Lower lobe of right lung (tissue), 2 donors: ENCODE measurements around the gene SELENOO. TPM values are rescaled to one million over a fixed set of nuclear protein-coding genes. Genes with fewer than 3 reads are reported as not detected.

Experiments
- ATAC-seq, 2 donors: fragments of 200-7000 bp; cut with Tn5 transposase; one replicate each; pipeline ENCODE4 v1.9.1; 2020 to 2022; ENCODE audit warnings: mild to moderate bottlenecking in 2 of 2, moderate library complexity in 2 of 2
- DNase-seq: peaks from one replicate; pipeline ENCODE4 v3.0.0-alpha.2; 2020
- H3K27ac ChIP-seq: fragments of 200-600 bp; one replicate; pipeline ENCODE4 v1.8.0; 2022
- H3K27me3 ChIP-seq: fragments of 200-600 bp; one replicate; pipeline ENCODE4 v1.8.0; 2022; ENCODE audit warnings: low read depth
- H3K36me3 ChIP-seq: fragments of 200-600 bp; one replicate; pipeline ENCODE4 v1.8.0; 2022; ENCODE audit warnings: mild to moderate bottlenecking
- H3K4me1 ChIP-seq: fragments of 200-600 bp; one replicate; pipeline ENCODE4 v1.8.0; 2022
- H3K4me3 ChIP-seq: fragments of 200-600 bp; one replicate; pipeline ENCODE4 v1.8.0; 2022; ENCODE audit warnings: mild to moderate bottlenecking
- H3K9me3 ChIP-seq: fragments of 200-600 bp; one replicate; pipeline ENCODE4 v1.8.0; 2022
- CTCF ChIP-seq: fragments of 200-600 bp; IDR thresholded peaks from one replicate; pipeline ENCODE4 v1.8.0; 2022; ENCODE audit warnings: antibody characterized with exemption, mild to moderate bottlenecking
- intact Hi-C: fragments of 100-400 bp; cut with DNase I; formaldehyde crosslinking; loops from one replicate; pipeline ENCODE4 v1.11.0; 2022
- total RNA-seq: library from RNA; stranded (reverse); fragmentation: NEBNext Ultra II Directional; extraction: Animal tissue kit (Norgen Biotek cat#: 25700); gene quantifications from one replicate; pipeline ENCODE4 v1.2.1, GENCODE V29; 2021
- donor health status: DM: no; HTN: yes; CAD: no; lungs with severe emphysema.

The SELENOO gene
- total RNA-seq, 1 donor from 2014 or later, result 18.7 TPM

DNA sequence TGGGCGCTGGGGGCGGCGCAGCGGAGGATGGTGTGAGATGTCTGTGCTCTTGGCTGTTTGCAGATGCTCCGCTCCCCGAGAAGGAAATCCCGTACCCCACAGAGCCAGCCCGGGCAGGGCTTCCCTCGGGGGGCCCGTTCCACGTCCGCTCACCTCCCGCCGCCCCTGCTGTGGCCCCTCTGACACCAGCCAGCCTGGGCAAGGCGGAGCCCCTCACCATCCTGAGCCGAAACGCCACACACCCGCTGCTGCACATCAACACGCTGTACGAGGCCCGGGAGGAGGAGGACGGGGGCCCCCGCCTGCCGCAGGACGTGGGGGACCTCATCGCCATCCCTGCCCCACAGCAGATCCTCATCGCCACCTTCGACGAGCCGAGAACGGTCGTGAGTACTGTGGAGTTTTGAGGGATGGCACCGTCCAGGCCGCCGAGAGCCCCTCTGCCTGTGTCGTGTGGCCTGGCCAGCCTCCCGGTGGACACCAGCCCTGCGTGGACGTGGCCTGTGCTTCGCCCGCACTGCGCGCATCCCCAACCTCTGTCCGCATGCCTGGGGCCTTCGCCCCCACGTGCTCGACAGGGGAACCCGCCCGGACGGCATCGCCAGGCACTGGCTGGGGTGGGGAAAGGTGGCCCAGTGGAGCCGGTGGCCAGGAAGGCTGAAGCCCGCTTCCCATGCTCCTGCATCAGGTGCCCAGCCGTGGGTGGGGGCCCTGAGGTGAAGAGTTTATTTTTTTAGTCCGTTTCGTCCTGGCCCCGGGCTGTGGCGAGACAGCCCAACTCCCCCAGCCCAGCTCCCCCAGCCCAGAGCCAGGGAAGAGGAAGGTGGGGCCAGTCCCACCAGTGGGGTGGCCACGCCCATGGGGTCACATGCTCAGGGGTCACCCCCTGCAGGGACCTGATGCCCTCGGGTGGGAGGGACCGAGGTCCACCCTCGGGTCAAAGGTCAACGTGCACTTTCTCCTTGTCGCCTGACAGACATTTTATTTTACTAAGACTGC, 21.6 kb upstream of the SELENOO start:
- no peak overlapping the region for H3K4me3 ChIP-seq
- no peaks in the 10 kb centered on the region for H3K9me3 ChIP-seq
- intact Hi-C loops, result no loop called here
- H3K27ac ChIP-seq, result no peak overlapping the region
- H3K4me1 ChIP-seq, result peaks cover 10% of the 10 kb centered on the region
- H3K36me3 ChIP-seq, result no peaks in the 10 kb centered on the region
- no peak for ATAC-seq
- H3K27me3 ChIP-seq, result peaks cover 29% of the 10 kb centered on the region
- no peak for TF ChIP-seq CTCF
- no peak for DNase-seq

- ATAC-seq (no peak), DNase-seq (no peak)
- H3K27me3 ChIP-seq, result peaks cover 29% of the 10 kb centered on the region
- H3K27ac ChIP-seq, result no peak overlapping the region
- no peaks in the 10 kb centered on the region for H3K36me3 ChIP-seq
- no peak for TF ChIP-seq CTCF
- intact Hi-C loops, result no loop called here
- peaks cover 17% of the 10 kb centered on the region for H3K4me1 ChIP-seq
- H3K4me3 ChIP-seq, result no peak overlapping the region
- H3K9me3 ChIP-seq, result no peaks in the 10 kb centered on the region
Observed at GRCh38 chr22:50179937-50180726, 20.7 kb upstream of the SELENOO start.

DNA sequence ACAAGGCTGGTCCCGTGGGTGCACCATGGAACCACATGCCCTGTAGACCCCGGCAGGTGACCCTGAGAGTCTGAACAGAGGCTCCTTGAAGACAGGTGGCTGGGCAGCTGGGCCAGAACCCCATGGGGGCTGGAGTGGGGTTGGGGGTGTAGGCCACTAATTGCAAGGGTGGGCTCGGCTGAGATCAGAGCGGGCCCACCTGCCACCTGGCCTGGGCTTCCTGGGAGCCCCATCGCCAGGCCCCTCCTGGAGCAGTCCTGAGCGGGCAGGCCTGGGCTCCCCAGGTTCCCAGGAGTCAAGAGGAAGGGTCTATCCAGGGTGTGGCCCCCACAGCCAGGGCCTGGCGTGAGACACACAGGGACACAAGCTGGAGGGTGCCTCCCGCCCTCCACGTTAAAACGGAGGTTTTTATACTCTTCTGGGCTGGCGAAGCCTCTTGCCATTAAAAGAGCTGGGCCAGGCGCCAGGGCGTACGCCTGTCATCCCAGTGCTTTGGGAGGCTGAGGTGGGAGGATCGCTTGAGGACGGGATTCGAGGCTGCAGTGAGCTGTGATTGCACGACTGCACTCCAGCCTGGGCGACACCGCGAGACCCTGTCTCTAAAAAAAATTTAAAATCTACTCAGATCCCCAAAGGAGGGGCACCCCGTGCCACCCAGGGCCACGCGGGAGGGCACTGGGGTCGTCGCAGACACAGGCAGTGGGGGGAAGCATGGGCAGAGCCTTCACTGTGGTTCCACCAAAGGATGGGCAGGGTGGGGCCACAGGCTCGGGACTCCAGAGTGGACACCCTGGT, 19.9 kb upstream of the SELENOO start:
- Histone ChIP-seq H3K36me3 (no peaks in the 10 kb centered on the region), H3K4me3 (no peak overlapping the region), H3K4me1 (peaks cover 21% of the 10 kb centered on the region), H3K27me3 (peaks cover 29% of the 10 kb centered on the region), H3K9me3 (no peaks in the 10 kb centered on the region), H3K27ac (no peak overlapping the region)
- intact Hi-C loops, result no loop called here
- DNase-seq (no peak), ATAC-seq (no peak)
- no peak for TF ChIP-seq CTCF

DNA sequence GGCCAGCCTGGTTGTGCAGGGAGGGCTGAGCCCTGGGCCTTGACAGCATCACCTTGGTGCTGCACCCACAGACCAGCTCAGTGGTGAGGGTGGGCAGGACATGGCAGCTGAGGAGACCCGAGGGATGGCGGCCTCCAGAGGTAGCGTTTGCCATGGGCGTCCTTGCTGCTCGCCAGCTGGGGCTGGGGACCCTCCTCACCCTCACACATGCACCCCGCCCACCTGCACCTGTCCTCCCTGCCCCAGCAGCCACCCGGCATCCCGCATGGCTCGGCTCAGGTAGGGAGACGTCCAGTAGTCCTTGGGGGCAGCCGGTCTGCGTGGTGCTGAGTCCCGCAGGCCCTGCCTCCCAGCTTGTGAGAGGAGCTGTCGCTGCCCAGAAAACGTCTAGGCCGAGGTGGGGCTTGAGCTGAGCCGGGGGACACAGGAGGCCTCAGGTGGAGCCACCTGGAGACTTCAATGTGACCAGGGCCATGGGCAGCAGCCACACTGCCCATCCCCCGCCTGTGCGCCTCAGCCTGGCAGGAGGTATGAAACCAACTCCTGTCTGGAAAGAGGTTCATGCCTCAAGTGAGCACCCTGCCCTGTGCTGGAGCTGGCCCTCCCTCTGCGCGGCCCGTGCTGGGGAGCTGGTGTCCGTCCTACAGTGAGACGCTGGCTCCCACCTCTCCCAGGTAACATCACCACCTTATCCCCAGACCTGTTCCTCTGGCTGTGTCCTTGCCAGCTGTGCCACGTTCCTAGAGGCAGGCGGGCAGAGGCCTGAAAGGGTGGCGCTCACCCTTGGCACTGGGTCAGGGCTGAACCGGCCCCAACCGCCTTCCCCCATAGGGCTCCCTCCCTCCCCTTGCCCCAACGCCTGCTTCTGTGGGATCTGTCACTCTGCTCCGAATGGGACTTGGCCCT, 18.4 kb upstream of the SELENOO start:
- Histone ChIP-seq H3K4me3 (no peak overlapping the region), H3K36me3 (no peaks in the 10 kb centered on the region), H3K27ac (no peak overlapping the region), H3K4me1 (peaks cover 32% of the 10 kb centered on the region), H3K9me3 (no peaks in the 10 kb centered on the region), H3K27me3 (peaks cover 19% of the 10 kb centered on the region)
- DNase-seq (peak; percentile 65), ATAC-seq (peak in 1 of 2 donors; percentile 6)
- TF ChIP-seq CTCF, result no peak
- intact Hi-C loops, result no loop called here
